Muscle layer of colon (tissue), 2 donors: Measurements from ENCODE around the gene CCDC86.

Experiments used
- H3K27ac ChIP-seq: one replicate; pipeline ENCODE4 v1.7.0; 2013; ENCODE audit warnings: low read depth, mild to moderate bottlenecking, low read length, moderate library complexity
- H3K27me3 ChIP-seq, 2 donors: one replicate each; pipeline ENCODE4 v1.7.0; 2013; ENCODE audit warnings: low read length in 2 of 2, mild to moderate bottlenecking in 2 of 2; ENCODE audit not compliant: insufficient read depth in 2 of 2, control insufficient read depth in 1 of 2
- H3K36me3 ChIP-seq: one replicate; pipeline ENCODE4 v1.7.0; 2013; ENCODE audit warnings: mild to moderate bottlenecking, low read length; ENCODE audit not compliant: insufficient read depth
- H3K4me1 ChIP-seq: one replicate; pipeline ENCODE4 v1.7.0; 2013; ENCODE audit warnings: mild to moderate bottlenecking, low read length; ENCODE audit not compliant: insufficient read depth
- H3K4me3 ChIP-seq, 2 donors: one replicate each; pipeline ENCODE4 v1.7.0; 2013; ENCODE audit warnings: low read length in 2 of 2, low read depth in 1 of 2, mild to moderate bottlenecking in 1 of 2, moderate library complexity in 1 of 2
- H3K9ac ChIP-seq: one replicate; pipeline ENCODE4 v1.7.0; 2013; ENCODE audit warnings: low read length
- H3K9me3 ChIP-seq: one replicate; pipeline ENCODE4 v1.7.0; 2013; ENCODE audit warnings: mild to moderate bottlenecking, low read length
- donor health status: abdominal sarcoma.
- donor health status: Adenocarcinoma of cecum.

The CCDC86 gene

GRCh38 chr11:60867871-60868681 is 26.2 kb downstream of the CCDC86 start:
- Histone ChIP-seq H3K4me3 (no peak overlapping the region), H3K36me3 (no peaks in the 10 kb centered on the region), H3K4me1 (no peaks in the 10 kb centered on the region), H3K9me3 (no peaks in the 10 kb centered on the region), H3K9ac (no peak overlapping the region), H3K27me3 (no peaks in the 10 kb centered on the region), H3K27ac (no peak overlapping the region)

- H3K4me1 ChIP-seq, result no peaks in the 10 kb centered on the region
- no peaks in the 10 kb centered on the region for H3K36me3 ChIP-seq
- H3K9me3 ChIP-seq, result no peaks in the 10 kb centered on the region
- H3K4me3 ChIP-seq, result no peak overlapping the region
- no peak overlapping the region for H3K9ac ChIP-seq
- H3K27ac ChIP-seq, result no peak overlapping the region
- no peaks in the 10 kb centered on the region for H3K27me3 ChIP-seq
These were observed 27.0 kb downstream of the CCDC86 start for GRCh38 chr11:60868682-60869450.

GRCh38 chr11:60869451-60869825 is 27.5 kb downstream of the CCDC86 start:
- H3K27ac ChIP-seq, result no peak overlapping the region
- H3K36me3 ChIP-seq, result no peaks in the 10 kb centered on the region
- no peak overlapping the region for H3K4me3 ChIP-seq
- no peak overlapping the region for H3K9ac ChIP-seq
- H3K27me3 ChIP-seq, result no peaks in the 10 kb centered on the region
- H3K4me1 ChIP-seq, result no peaks in the 10 kb centered on the region
- H3K9me3 ChIP-seq, result no peaks in the 10 kb centered on the region

- no peak overlapping the region for H3K27ac ChIP-seq
- no peak overlapping the region for H3K9ac ChIP-seq
- H3K27me3 ChIP-seq, result no peaks in the 10 kb centered on the region
- no peaks in the 10 kb centered on the region for H3K9me3 ChIP-seq
- H3K4me3 ChIP-seq, result no peak overlapping the region
- H3K36me3 ChIP-seq, result no peaks in the 10 kb centered on the region
- no peaks in the 10 kb centered on the region for H3K4me1 ChIP-seq
These were observed 28.4 kb downstream of the CCDC86 start for GRCh38 chr11:60870276-60870675.

- H3K9ac ChIP-seq, result no peak overlapping the region
- H3K27me3 ChIP-seq, result no peaks in the 10 kb centered on the region
- H3K4me3 ChIP-seq, result no peak overlapping the region
- H3K36me3 ChIP-seq, result no peaks in the 10 kb centered on the region
- H3K9me3 ChIP-seq, result no peaks in the 10 kb centered on the region
- no peak overlapping the region for H3K27ac ChIP-seq
- no peaks in the 10 kb centered on the region for H3K4me1 ChIP-seq
These were observed 28.9 kb downstream of the CCDC86 start for GRCh38 chr11:60870733-60871377.

GRCh38 chr11:60871378-60872061 is 29.6 kb downstream of the CCDC86 start:
- Histone ChIP-seq H3K4me3 (no peak overlapping the region), H3K9ac (no peak overlapping the region), H3K4me1 (no peaks in the 10 kb centered on the region), H3K36me3 (no peaks in the 10 kb centered on the region), H3K9me3 (no peaks in the 10 kb centered on the region), H3K27me3 (no peaks in the 10 kb centered on the region), H3K27ac (no peak overlapping the region)

GRCh38 chr11:60872124-60872960 is 30.4 kb downstream of the CCDC86 start:
- H3K9me3 ChIP-seq, result no peaks in the 10 kb centered on the region
- H3K27me3 ChIP-seq, result no peaks in the 10 kb centered on the region
- H3K36me3 ChIP-seq, result no peaks in the 10 kb centered on the region
- H3K27ac ChIP-seq, result no peak overlapping the region
- no peak overlapping the region for H3K4me3 ChIP-seq
- no peaks in the 10 kb centered on the region for H3K4me1 ChIP-seq
- no peak overlapping the region for H3K9ac ChIP-seq

- no peak overlapping the region for H3K9ac ChIP-seq
- H3K27ac ChIP-seq, result no peak overlapping the region
- no peaks in the 10 kb centered on the region for H3K36me3 ChIP-seq
- no peaks in the 10 kb centered on the region for H3K4me1 ChIP-seq
- no peaks in the 10 kb centered on the region for H3K27me3 ChIP-seq
- no peaks in the 10 kb centered on the region for H3K9me3 ChIP-seq
- no peak overlapping the region for H3K4me3 ChIP-seq
These were observed 31.1 kb downstream of the CCDC86 start for GRCh38 chr11:60872961-60873524.

- H3K27me3 ChIP-seq, result no peaks in the 10 kb centered on the region
- no peak overlapping the region for H3K27ac ChIP-seq
- no peaks in the 10 kb centered on the region for H3K4me1 ChIP-seq
- H3K9me3 ChIP-seq, result no peaks in the 10 kb centered on the region
- H3K36me3 ChIP-seq, result no peaks in the 10 kb centered on the region
- H3K4me3 ChIP-seq, result no peak overlapping the region
- H3K9ac ChIP-seq, result no peak overlapping the region
These were observed 31.6 kb downstream of the CCDC86 start for GRCh38 chr11:60873533-60873932.

GRCh38 chr11:60874421-60875365 is 32.8 kb downstream of the CCDC86 start:
- H3K27ac ChIP-seq, result no peak overlapping the region
- H3K27me3 ChIP-seq, result no peaks in the 10 kb centered on the region
- no peak overlapping the region for H3K4me3 ChIP-seq
- H3K9me3 ChIP-seq, result no peaks in the 10 kb centered on the region
- H3K9ac ChIP-seq, result no peak overlapping the region
- H3K36me3 ChIP-seq, result no peaks in the 10 kb centered on the region
- no peaks in the 10 kb centered on the region for H3K4me1 ChIP-seq
